SK-N-SH treated with all-trans-retinoic acid at 6 μM for 48 hours (cell line): ENCODE results near the gene ST6GALNAC4.

Source experiments
- ATAC-seq: fragments of 200-7000 bp; cut with Tn5 transposase; 3 replicates; pipeline ENCODE4 v1.9.1; 2020; ENCODE audit warnings: mild to moderate bottlenecking, moderate library complexity
- ARNTL ChIP-seq: fragments of 450-650 bp; formaldehyde crosslinking; IDR thresholded peaks from 2 replicates; pipeline ENCODE4 v1.5.0; 2020; ENCODE audit warnings: low read depth, mild to moderate bottlenecking, moderate library complexity, borderline replicate concordance
- BACH2 ChIP-seq: fragments of 250-450 bp; sonication (Bioruptor Pico); IDR thresholded peaks from 2 replicates; pipeline ENCODE4 v1.9.0; 2021; ENCODE audit warnings: mild to moderate bottlenecking, borderline replicate concordance
- ESRRG ChIP-seq: fragments of 250-450 bp; sonication (Bioruptor Pico); IDR thresholded peaks from 2 replicates; pipeline ENCODE4 v1.6.1; 2021; ENCODE audit warnings: mild to moderate bottlenecking
- GLIS3 ChIP-seq: fragments of 250-450 bp; sonication (Bioruptor Pico); IDR thresholded peaks from 2 replicates; pipeline ENCODE4 v1.5.0; 2020; ENCODE audit warnings: mild to moderate bottlenecking, moderate library complexity
- ISL1 ChIP-seq: fragments of 250-450 bp; sonication (Bioruptor Pico); IDR thresholded peaks from 2 replicates; pipeline ENCODE4 v2.1.2; 2022; ENCODE audit warnings: mild to moderate bottlenecking, moderate library complexity
- OSR1 ChIP-seq: fragments of 250-450 bp; sonication (Bioruptor Pico); IDR thresholded peaks from 2 replicates; pipeline ENCODE4 v1.8.0; 2022; ENCODE audit warnings: moderate library complexity, mild to moderate bottlenecking, inconsistent platforms
- PATZ1 ChIP-seq: fragments of 250-450 bp; sonication (Bioruptor Pico); IDR thresholded peaks from 2 replicates; pipeline ENCODE4 v1.8.0; 2020; ENCODE audit warnings: mild to moderate bottlenecking, moderate library complexity, borderline replicate concordance
- POU6F1 ChIP-seq: fragments of 250-450 bp; sonication (Bioruptor Pico); IDR thresholded peaks from 2 replicates; pipeline ENCODE4 v1.8.0; 2021; ENCODE audit warnings: low read depth, mild to moderate bottlenecking, moderate library complexity, borderline replicate concordance
- PPARA ChIP-seq: fragments of 250-450 bp; sonication (Bioruptor Pico); IDR thresholded peaks from 2 replicates; pipeline ENCODE4 v1.5.0; 2020; ENCODE audit warnings: mild to moderate bottlenecking, borderline replicate concordance
- RARB ChIP-seq: fragments of 250-450 bp; sonication (Bioruptor Pico); IDR thresholded peaks from 2 replicates; pipeline ENCODE4 v1.8.0; 2021; ENCODE audit warnings: mild to moderate bottlenecking, moderate library complexity
- SNAI2 ChIP-seq: fragments of 250-450 bp; sonication (Bioruptor Pico); IDR thresholded peaks from 2 replicates; pipeline ENCODE4 v1.5.0; 2020; ENCODE audit warnings: mild to moderate bottlenecking, moderate library complexity
- TCF4 ChIP-seq: fragments of 250-450 bp; sonication (Bioruptor Pico); IDR thresholded peaks from 2 replicates; pipeline ENCODE4 v1.8.0; 2021; ENCODE audit warnings: mild to moderate bottlenecking, moderate library complexity, borderline replicate concordance
- TOX ChIP-seq: fragments of 250-450 bp; sonication (Bioruptor Pico); IDR thresholded peaks from 2 replicates; pipeline ENCODE4 v1.8.0; 2021; ENCODE audit warnings: mild to moderate bottlenecking, moderate library complexity, borderline replicate concordance
- TSHZ2 ChIP-seq: fragments of 250-450 bp; sonication (Bioruptor Pico); IDR thresholded peaks from 2 replicates; pipeline ENCODE4 v1.5.0; 2020; ENCODE audit warnings: mild to moderate bottlenecking, moderate library complexity
- ZC3H10 ChIP-seq: fragments of 250-450 bp; sonication (Bioruptor Pico); IDR thresholded peaks from 2 replicates; pipeline ENCODE4 v1.5.1; 2021; ENCODE audit warnings: mild to moderate bottlenecking, moderate library complexity
- ZFP3 ChIP-seq: fragments of 250-450 bp; sonication (Bioruptor Pico); IDR thresholded peaks from 2 replicates; pipeline ENCODE4 v1.5.0; 2020; ENCODE audit warnings: mild to moderate bottlenecking, moderate library complexity
- ZFP30 ChIP-seq: fragments of 450-650 bp; formaldehyde crosslinking; IDR thresholded peaks from 2 replicates; pipeline ENCODE4 v1.5.0; 2022; ENCODE audit warnings: mild to moderate bottlenecking, moderate library complexity
- ZNF565 ChIP-seq: fragments of 450-650 bp; formaldehyde crosslinking; conservative IDR thresholded peaks from 2 replicates; pipeline ENCODE4 v1.5.0; 2020; ENCODE audit warnings: low read depth, mild to moderate bottlenecking, moderate library complexity
- ZNF70 ChIP-seq: fragments of 450-650 bp; formaldehyde crosslinking; IDR thresholded peaks from 2 replicates; pipeline ENCODE4 v1.5.0; 2020; ENCODE audit warnings: mild to moderate bottlenecking, moderate library complexity
- ZNF8 ChIP-seq: fragments of 450-650 bp; formaldehyde crosslinking; IDR thresholded peaks from 2 replicates; pipeline ENCODE4 v1.5.0; 2020; ENCODE audit warnings: mild to moderate bottlenecking, moderate library complexity
- TF ChIP-seq, protein P1 (sequence below): fragments of 250-450 bp; sonication (Bioruptor Pico); IDR thresholded peaks from 2 replicates; pipeline ENCODE4 v1.5.1; 2020; ENCODE audit warnings: low read depth, mild to moderate bottlenecking, moderate library complexity
- TF ChIP-seq, protein P2 (sequence below): fragments of 250-450 bp; sonication (Bioruptor Pico); IDR thresholded peaks from 2 replicates; pipeline ENCODE4 v1.5.1; 2021; ENCODE audit warnings: mild to moderate bottlenecking, moderate library complexity

ST6GALNAC4 gene

GRCh38 chr9:127927201-127927987 lies 10.6 kb upstream of the ST6GALNAC4 start:
- ATAC-seq, result no peak
- TF ChIP-seq POU6F1 (no peak), GLIS3 (CRISPR knock-in tag) (no peak), ZNF70 (CRISPR knock-in tag) (no peak), RARB (no peak), ZNF8 (CRISPR knock-in tag) (no peak), ZFP3 (CRISPR knock-in tag) (no peak)

GRCh38 chr9:127926906-127927200 lies 10.0 kb upstream of the ST6GALNAC4 start:
- no peak for TF ChIP-seq ZNF70 (CRISPR knock-in tag)
- no peak for TF ChIP-seq ARNTL (CRISPR knock-in tag)
- TF ChIP-seq ZFP30 (CRISPR knock-in tag), result no peak
- TF ChIP-seq ZFP3 (CRISPR knock-in tag), result no peak
- TF ChIP-seq, protein P1, sequence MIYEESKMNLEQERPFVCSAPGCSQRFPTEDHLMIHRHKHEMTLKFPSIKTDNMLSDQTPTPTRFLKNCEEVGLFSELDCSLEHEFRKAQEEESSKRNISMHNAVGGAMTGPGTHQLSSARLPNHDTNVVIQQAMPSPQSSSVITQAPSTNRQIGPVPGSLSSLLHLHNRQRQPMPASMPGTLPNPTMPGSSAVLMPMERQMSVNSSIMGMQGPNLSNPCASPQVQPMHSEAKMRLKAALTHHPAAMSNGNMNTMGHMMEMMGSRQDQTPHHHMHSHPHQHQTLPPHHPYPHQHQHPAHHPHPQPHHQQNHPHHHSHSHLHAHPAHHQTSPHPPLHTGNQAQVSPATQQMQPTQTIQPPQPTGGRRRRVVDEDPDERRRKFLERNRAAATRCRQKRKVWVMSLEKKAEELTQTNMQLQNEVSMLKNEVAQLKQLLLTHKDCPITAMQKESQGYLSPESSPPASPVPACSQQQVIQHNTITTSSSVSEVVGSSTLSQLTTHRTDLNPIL (CRISPR knock-in tag), result no peak
- no peak for ATAC-seq

GRCh38 chr9:127925959-127926905 lies 9.4 kb upstream of the ST6GALNAC4 start:
- ATAC-seq, result no peak

More at GRCh38 chr9:127925959-127926905, 9.4 kb upstream of the ST6GALNAC4 start:
- TF ChIP-seq, protein P2, sequence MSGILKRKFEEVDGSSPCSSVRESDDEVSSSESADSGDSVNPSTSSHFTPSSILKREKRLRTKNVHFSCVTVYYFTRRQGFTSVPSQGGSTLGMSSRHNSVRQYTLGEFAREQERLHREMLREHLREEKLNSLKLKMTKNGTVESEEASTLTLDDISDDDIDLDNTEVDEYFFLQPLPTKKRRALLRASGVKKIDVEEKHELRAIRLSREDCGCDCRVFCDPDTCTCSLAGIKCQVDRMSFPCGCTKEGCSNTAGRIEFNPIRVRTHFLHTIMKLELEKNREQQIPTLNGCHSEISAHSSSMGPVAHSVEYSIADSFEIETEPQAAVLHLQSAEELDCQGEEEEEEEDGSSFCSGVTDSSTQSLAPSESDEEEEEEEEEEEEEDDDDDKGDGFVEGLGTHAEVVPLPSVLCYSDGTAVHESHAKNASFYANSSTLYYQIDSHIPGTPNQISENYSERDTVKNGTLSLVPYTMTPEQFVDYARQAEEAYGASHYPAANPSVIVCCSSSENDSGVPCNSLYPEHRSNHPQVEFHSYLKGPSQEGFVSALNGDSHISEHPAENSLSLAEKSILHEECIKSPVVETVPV (CRISPR knock-in tag), result no peak
- no peak for TF ChIP-seq BACH2 (CRISPR knock-in tag)
- no peak for TF ChIP-seq TOX (CRISPR knock-in tag)
- no peak for TF ChIP-seq SNAI2
- TF ChIP-seq ESRRG (CRISPR knock-in tag), result no peak
- TF ChIP-seq PATZ1 (CRISPR knock-in tag), result no peak
- no peak for TF ChIP-seq TSHZ2 (CRISPR knock-in tag)
- no peak for TF ChIP-seq TCF4 (CRISPR knock-in tag)
- no peak for TF ChIP-seq ZNF8 (CRISPR knock-in tag)
- no peak for TF ChIP-seq ZNF565 (CRISPR knock-in tag)
- TF ChIP-seq ZFP3 (CRISPR knock-in tag), result no peak
- TF ChIP-seq, protein P1 (CRISPR knock-in tag), result no peak
- TF ChIP-seq PPARA (CRISPR knock-in tag), result no peak
- TF ChIP-seq ISL1 (CRISPR knock-in tag), result no peak
- TF ChIP-seq RARB, result no peak
- TF ChIP-seq ARNTL (CRISPR knock-in tag), result no peak
- TF ChIP-seq GLIS3 (CRISPR knock-in tag), result no peak
- no peak for TF ChIP-seq OSR1 (CRISPR knock-in tag)
- TF ChIP-seq ZC3H10 (CRISPR knock-in tag), result no peak
- TF ChIP-seq POU6F1, result no peak
